Neural progenitor cell (in vitro differentiated cells): ENCODE data around the gene ZNF524.

Experiments used
- EZH2 ChIP-seq: fragments of 200-600 bp; sonication (generic); IDR thresholded peaks from 2 replicates; pipeline ENCODE4 v1.6.1; 2017; ENCODE audit warnings: antibody characterized with exemption, mild to moderate bottlenecking, moderate library complexity
- EZH2phosphoT487 ChIP-seq: fragments of 200-600 bp; sonication (generic); IDR thresholded peaks from 2 replicates; pipeline ENCODE4 v1.6.1; 2017; ENCODE audit warnings: antibody characterized with exemption
- TF ChIP-seq, protein P1 (sequence below): fragments of 200-600 bp; sonication (generic); IDR thresholded peaks from 2 replicates; pipeline ENCODE4 v1.5.1; 2017; ENCODE audit warnings: antibody characterized with exemption, mild to moderate bottlenecking

DNA sequence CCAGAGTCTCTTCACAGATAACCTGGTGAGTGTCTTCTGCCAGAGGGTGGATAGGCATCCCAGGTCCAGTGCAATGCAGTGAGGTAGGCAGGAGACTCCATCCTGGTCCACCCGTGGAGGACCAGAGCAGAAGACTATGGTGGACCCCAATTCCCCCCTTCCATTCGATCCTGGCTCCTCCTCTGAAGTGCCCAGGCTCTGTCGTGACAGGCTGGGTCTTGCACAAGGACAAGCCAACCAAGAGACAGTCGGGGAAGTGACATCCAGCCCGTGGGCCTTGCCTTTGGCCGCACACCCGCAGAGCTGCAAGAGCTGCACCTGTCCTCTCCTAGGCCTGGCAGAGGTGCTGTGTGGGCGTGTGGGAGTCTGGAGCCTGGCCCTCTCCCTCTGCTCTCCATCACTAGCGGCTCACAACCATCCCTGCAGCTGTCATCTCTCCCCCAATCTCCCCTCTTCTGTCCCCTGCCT, 21.2 kb downstream of the ZNF524 start:
- TF ChIP-seq, protein P1, sequence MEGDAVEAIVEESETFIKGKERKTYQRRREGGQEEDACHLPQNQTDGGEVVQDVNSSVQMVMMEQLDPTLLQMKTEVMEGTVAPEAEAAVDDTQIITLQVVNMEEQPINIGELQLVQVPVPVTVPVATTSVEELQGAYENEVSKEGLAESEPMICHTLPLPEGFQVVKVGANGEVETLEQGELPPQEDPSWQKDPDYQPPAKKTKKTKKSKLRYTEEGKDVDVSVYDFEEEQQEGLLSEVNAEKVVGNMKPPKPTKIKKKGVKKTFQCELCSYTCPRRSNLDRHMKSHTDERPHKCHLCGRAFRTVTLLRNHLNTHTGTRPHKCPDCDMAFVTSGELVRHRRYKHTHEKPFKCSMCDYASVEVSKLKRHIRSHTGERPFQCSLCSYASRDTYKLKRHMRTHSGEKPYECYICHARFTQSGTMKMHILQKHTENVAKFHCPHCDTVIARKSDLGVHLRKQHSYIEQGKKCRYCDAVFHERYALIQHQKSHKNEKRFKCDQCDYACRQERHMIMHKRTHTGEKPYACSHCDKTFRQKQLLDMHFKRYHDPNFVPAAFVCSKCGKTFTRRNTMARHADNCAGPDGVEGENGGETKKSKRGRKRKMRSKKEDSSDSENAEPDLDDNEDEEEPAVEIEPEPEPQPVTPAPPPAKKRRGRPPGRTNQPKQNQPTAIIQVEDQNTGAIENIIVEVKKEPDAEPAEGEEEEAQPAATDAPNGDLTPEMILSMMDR: no peak
- TF ChIP-seq EZH2phosphoT487 (no peak), EZH2 (no peak)
